HEK293T (cell line): ENCODE measurements around the gene ZNF692.
A peak's percentile ranks its signal among the peaks of the same experiment; 100 is the strongest.

Experiments used
- CTCF ChIA-PET: fragments of 350-600 bp; formaldehyde crosslinking; extraction: SDS; loops from one replicate; lab custom pipeline; 2021; ENCODE audit warnings: antibody characterized with exemption, inconsistent platforms; lab: Yijun Ruan, JAX
- POLR2A ChIA-PET: fragments of 350-600 bp; formaldehyde crosslinking; extraction: SDS; loops from one replicate; lab custom pipeline; 2020; ENCODE audit warnings: antibody characterized with exemption, inconsistent platforms; lab: Yijun Ruan, JAX
- DNase-seq: peaks from one replicate; pipeline ENCODE4 v3.0.0; 2012; ENCODE audit warnings: mixed read lengths; ENCODE audit errors: extremely low spot score
- ARNT ChIP-seq: fragments of 450-650 bp; IDR thresholded peaks from 2 replicates; pipeline ENCODE4 v1.6.1; 2017; ENCODE audit warnings: mild to moderate bottlenecking
- BHLHE40 ChIP-seq: fragments of 450-650 bp; IDR thresholded peaks from 2 replicates; pipeline ENCODE4 v1.6.1; 2016; ENCODE audit warnings: mild to moderate bottlenecking, moderate library complexity, borderline replicate concordance
- CTBP1 ChIP-seq: fragments of 450-650 bp; IDR thresholded peaks from 2 replicates; pipeline ENCODE4 v1.6.1; 2016; ENCODE audit warnings: borderline replicate concordance
- ELF4 ChIP-seq: fragments of 450-650 bp; IDR thresholded peaks from 2 replicates; pipeline ENCODE4 v1.6.1; 2017; ENCODE audit warnings: antibody characterized with exemption
- FOXA1 ChIP-seq: fragments of 450-650 bp; IDR thresholded peaks from 2 replicates; pipeline ENCODE4 v1.6.1; 2016; ENCODE audit warnings: mild to moderate bottlenecking
- FOXK2 ChIP-seq: fragments of 450-650 bp; IDR thresholded peaks from 2 replicates; pipeline ENCODE4 v1.6.1; 2016; ENCODE audit warnings: mild to moderate bottlenecking
- FOXM1 ChIP-seq: fragments of 450-650 bp; IDR thresholded peaks from 2 replicates; pipeline ENCODE4 v1.6.1; 2017; ENCODE audit warnings: mild to moderate bottlenecking, borderline replicate concordance
- HDGF ChIP-seq: fragments of 450-650 bp; IDR thresholded peaks from 2 replicates; pipeline ENCODE4 v1.6.1; 2017; ENCODE audit warnings: antibody characterized with exemption, borderline replicate concordance
- L3MBTL2 ChIP-seq: fragments of 450-650 bp; conservative IDR thresholded peaks from 2 replicates; pipeline ENCODE4 v1.6.1; 2016; ENCODE audit warnings: mild to moderate bottlenecking
- LEF1 ChIP-seq: fragments of 450-650 bp; IDR thresholded peaks from 2 replicates; pipeline ENCODE4 v1.6.1; 2017; ENCODE audit warnings: mild to moderate bottlenecking, borderline replicate concordance
- SP1 ChIP-seq: fragments of 450-650 bp; IDR thresholded peaks from 2 replicates; pipeline ENCODE4 v1.6.1; 2017
- SUZ12 ChIP-seq: fragments of 450-650 bp; IDR thresholded peaks from 2 replicates; pipeline ENCODE4 v1.6.1; 2016; ENCODE audit warnings: mild to moderate bottlenecking
- TARDBP ChIP-seq: fragments of 450-650 bp; IDR thresholded peaks from 2 replicates; pipeline ENCODE4 v1.6.1; 2016
- ZNF384 ChIP-seq: fragments of 450-650 bp; IDR thresholded peaks from 2 replicates; pipeline ENCODE4 v1.6.1; 2016
- TF ChIP-seq, protein P1 (sequence below): fragments of 450-650 bp; IDR thresholded peaks from 2 replicates; pipeline ENCODE4 v1.6.1; 2016

The ZNF692 gene, protein sequence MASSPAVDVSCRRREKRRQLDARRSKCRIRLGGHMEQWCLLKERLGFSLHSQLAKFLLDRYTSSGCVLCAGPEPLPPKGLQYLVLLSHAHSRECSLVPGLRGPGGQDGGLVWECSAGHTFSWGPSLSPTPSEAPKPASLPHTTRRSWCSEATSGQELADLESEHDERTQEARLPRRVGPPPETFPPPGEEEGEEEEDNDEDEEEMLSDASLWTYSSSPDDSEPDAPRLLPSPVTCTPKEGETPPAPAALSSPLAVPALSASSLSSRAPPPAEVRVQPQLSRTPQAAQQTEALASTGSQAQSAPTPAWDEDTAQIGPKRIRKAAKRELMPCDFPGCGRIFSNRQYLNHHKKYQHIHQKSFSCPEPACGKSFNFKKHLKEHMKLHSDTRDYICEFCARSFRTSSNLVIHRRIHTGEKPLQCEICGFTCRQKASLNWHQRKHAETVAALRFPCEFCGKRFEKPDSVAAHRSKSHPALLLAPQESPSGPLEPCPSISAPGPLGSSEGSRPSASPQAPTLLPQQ

DNA sequence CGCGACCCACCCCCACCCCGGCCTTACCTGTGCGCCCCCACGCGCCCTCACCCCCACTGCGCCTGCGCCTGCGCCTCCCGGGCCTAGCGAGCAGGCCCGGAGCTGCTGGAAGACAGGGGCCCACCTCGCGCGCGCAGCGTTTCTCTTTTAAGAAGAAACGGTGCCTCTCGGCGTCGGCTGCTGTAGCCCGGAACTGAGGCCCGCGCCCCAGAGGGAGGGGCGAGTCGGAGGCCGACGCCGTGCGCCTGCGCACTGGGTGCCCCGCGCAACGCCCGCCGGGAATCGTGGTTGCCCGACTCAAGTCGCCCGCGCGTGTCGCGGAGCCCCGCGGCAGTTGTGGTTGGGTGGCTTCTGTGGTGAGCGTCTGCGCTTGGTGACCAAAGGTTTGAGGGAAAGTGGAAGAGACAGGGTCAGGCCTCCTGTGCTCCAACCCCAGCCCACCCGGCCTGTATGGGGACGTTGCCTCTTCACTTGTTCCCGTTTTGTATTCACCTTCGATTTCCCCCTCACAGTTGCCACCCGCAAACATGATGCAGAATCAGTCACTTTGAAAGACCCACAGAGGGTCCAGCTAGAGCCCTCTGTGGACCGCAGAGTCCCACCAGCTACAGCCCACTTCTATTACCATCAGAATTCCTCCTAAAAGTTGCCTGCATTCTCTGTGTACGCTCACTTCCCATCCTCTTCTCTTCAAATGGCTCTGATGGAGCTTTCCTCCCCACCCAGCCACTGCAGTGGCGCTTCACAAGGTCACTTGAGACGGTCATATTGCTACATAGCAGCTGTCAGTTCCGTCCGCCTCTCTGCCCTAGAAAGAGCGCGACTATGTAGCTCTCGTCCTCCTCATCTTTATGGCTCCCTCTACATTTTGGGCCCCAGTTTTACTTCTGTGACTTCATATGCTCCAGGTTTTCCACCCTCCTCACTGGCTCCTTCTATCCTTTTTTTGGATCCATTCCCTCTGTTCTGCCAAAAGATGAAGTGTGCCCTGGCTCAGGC, at the start of gene ZNF692:
TSS of gene ZNF692 (minus strand) at position 195 of the 999 bp plus-strand sequence. CDS start 776 bp downstream, outside the sequence.
- peak; percentile 89 for DNase-seq
- POLR2A ChIA-PET, result interaction anchor here (0.6 to 2.9 kb wide), 5 partner anchors 14 to 1418 kb away, joined by 3 to 24 read pairs (median 4); partner anchors contain the start of genes PGBD2 and ZNF672
- TF ChIP-seq FOXM1 (0 out of 2 replicates have a peak, but pooled peaks have one; percentile 64), SP1 (no peak), ELF4 (0 out of 2 replicates have a peak, but pooled peaks have one; percentile 12), SUZ12 (no peak), BHLHE40 (no peak), HDGF (no peak), ZNF384 (no peak), FOXA1 (no peak), CTBP1 (no peak), L3MBTL2 (peak; percentile 61), TARDBP (no peak), ARNT (no peak), FOXK2 (no peak), LEF1 (no peak)
- TF ChIP-seq, protein P1, sequence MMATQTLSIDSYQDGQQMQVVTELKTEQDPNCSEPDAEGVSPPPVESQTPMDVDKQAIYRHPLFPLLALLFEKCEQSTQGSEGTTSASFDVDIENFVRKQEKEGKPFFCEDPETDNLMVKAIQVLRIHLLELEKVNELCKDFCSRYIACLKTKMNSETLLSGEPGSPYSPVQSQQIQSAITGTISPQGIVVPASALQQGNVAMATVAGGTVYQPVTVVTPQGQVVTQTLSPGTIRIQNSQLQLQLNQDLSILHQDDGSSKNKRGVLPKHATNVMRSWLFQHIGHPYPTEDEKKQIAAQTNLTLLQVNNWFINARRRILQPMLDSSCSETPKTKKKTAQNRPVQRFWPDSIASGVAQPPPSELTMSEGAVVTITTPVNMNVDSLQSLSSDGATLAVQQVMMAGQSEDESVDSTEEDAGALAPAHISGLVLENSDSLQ, result no peak
- CTCF ChIA-PET, result interaction anchor here (0.8 to 1.0 kb wide), 2 partner anchors 18 to 51 kb away, joined by 3 read pairs; no protein-coding TSS in a partner anchor

DNA sequence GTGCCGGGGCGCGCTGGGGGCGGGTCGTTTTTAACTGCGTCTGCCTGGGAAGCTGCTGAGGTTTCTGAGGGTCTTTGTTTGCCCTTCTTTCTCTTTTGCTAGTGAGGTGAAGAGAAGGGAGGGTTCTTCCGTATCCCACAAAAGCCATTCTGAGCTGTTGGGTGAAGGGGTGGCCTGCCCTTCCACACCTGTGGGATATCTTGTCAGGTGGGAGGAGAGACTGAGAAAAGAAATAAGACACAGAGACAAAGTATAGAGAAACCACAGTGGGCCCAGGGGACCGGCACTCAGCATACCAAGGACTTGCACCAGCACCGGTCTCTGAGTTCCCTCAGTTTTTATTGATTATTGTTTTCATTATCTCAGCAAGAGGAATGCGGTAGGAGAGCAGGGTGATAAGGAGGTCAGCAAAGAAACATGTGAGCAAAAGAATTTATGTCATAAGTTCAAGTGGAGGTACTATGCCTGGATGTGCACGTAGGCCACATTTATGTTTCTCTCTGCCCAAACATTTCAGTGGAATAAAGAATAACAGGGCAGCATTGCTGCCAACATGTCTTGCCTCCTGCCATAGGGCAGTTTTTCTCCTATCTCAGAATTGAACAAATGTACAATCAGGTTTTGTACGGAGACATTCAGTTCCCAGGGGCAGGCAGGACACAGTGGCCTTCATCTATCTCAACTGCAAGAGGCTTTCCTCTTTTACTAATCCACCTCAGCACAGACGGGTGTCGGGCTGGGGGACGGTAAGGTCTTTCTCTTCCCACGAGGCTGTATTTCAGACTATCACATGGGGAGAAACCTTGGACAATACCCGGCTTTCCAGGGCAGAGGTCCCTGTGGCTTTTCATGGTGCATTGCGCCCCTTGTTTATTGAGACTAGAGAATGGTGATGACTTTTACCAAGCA, 48.1 kb upstream of the ZNF692 start:
- ChIA-PET CTCF (no interaction called here), POLR2A (no interaction called here)
- TF ChIP-seq SP1, result no peak
- TF ChIP-seq, protein P1, result no peak
- no peak for TF ChIP-seq ZNF384
- TF ChIP-seq L3MBTL2, result no peak
- no peak for TF ChIP-seq FOXK2
- TF ChIP-seq HDGF, result no peak
- DNase-seq, result no peak

DNA sequence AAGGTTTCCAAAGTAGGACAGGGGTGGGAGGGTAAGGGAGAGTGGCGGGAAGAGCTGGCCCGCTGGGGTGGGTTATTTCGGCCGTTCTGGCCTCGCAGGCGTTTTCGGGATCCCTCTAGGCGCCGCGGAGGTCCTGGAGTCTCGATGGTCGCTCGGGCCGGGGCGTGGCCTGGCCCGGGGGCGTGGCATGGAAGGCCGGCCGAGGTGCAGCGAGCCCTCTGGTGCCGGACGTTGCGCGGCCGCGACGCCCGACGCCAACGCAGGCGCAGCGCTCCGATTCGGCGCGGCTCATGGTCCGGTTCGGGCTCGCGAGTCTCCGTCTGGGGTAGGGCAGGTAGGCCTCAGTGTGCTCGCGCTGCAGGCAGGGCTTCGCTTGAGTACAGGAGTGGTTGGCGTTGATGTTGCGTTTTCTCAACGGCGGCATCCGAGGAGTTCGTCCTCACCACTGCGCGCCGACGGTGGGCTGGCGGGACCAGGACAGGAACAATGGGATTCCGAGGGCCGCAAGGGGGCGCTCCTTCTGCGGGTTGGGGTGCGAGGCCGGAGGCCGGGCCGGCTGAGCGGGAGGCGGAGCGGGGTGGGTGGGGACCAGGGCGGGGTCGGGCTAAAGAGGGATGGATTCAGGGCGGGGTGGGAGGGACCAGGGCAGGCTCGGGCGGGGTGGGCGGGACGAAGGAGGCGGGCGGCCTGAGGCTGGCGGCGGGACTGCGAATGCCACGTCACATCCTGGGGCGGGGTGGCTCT, 47.3 kb upstream of the ZNF692 start, which contains the start of gene PGBD2:
TSS of gene PGBD2 (plus strand) at position 227 of the 744 bp plus-strand sequence. CDS start 7,628 bp downstream, outside the sequence.
- TF ChIP-seq L3MBTL2, result peak; percentile 71
- TF ChIP-seq, protein P1, result no peak
- CTCF ChIA-PET, result no interaction called here
- DNase-seq, result peak; percentile 89
- POLR2A ChIA-PET, result interaction anchor here (0.7 to 1.0 kb wide), 5 partner anchors 17 to 68 kb away, joined by 3 to 6 read pairs (median 3); partner anchors contain the start of genes ZNF672 and ZNF692

DNA sequence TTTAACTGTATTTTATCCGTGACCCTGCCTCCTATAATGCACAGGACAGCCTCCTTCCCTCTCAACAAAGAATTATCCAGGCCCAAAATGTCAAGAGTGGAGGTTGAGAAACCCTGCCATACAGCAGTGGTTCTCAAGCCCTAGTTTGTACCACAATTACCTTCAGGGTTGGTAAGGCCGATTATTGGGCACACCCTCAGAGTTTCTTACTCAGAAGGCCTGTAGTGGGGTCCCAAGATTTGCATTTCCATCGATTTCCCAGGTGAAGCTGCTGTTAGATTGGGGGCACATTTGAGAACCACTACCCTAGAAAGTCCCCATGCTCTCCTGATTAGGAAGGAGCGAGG, 46.8 kb upstream of the ZNF692 start:
- TF ChIP-seq L3MBTL2, result 0 out of 2 replicates have a peak, but pooled peaks have one; percentile 65
- TF ChIP-seq HDGF, result 0 out of 2 replicates have a peak, but pooled peaks have one; percentile 48
- no peak for TF ChIP-seq CTBP1
- TF ChIP-seq BHLHE40, result no peak
- POLR2A ChIA-PET, result interaction anchor here (0.7 to 1.0 kb wide), 5 partner anchors 18 to 68 kb away, joined by 3 to 6 read pairs (median 3); partner anchors contain the start of genes ZNF672 and ZNF692
- CTCF ChIA-PET, result no interaction called here
- no peak for DNase-seq
